ENCODE results near the gene CFAP20DC.

DNA sequence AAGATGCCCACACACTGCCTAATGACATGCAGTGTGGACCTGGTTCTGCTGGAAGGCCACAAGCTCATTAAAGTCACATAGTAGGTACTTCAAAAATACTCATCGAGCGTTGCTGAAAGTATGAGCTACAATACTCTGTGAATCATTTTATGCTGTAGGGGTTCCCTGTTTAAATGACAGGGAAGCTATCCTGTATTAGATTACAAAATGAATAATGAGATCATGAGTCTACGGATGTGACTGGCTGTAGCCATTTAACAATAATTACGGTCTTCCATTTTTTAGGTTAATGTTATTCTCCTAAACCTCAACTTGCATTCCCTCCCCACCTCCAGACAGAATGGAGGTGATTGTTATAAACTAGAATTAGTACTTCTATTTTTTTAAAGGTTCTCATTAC lies 255.1 kb downstream of the CFAP20DC start:
- TF ChIP-seq POLR2A (IDR thresholded peaks at IDR 0.05) = no peak
- TF ChIP-seq, protein P1, sequence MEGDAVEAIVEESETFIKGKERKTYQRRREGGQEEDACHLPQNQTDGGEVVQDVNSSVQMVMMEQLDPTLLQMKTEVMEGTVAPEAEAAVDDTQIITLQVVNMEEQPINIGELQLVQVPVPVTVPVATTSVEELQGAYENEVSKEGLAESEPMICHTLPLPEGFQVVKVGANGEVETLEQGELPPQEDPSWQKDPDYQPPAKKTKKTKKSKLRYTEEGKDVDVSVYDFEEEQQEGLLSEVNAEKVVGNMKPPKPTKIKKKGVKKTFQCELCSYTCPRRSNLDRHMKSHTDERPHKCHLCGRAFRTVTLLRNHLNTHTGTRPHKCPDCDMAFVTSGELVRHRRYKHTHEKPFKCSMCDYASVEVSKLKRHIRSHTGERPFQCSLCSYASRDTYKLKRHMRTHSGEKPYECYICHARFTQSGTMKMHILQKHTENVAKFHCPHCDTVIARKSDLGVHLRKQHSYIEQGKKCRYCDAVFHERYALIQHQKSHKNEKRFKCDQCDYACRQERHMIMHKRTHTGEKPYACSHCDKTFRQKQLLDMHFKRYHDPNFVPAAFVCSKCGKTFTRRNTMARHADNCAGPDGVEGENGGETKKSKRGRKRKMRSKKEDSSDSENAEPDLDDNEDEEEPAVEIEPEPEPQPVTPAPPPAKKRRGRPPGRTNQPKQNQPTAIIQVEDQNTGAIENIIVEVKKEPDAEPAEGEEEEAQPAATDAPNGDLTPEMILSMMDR (IDR thresholded peaks at IDR 0.05) = no peak
